KMS-11 (cell line): ENCODE data around the gene FLNC.

Source experiments
- H2AFZ ChIP-seq: fragments of 200-600 bp; sonication (generic); 2 replicates; pipeline ENCODE4 v1.6.1; 2016; ENCODE audit warnings: antibody characterized with exemption, mixed run types, low read depth
- H3K27ac ChIP-seq: fragments of 200-600 bp; sonication (generic); 2 replicates; pipeline ENCODE4 v1.6.1; 2016; ENCODE audit warnings: mild to moderate bottlenecking, mixed run types
- H3K27me3 ChIP-seq: fragments of 200-600 bp; sonication (generic); 2 replicates; pipeline ENCODE4 v1.6.1; 2017; ENCODE audit warnings: mild to moderate bottlenecking, low read depth, mixed run types, moderate library complexity; ENCODE audit not compliant: insufficient read depth
- H3K36me3 ChIP-seq: fragments of 200-600 bp; sonication (generic); 2 replicates; pipeline ENCODE4 v1.6.1; 2017; ENCODE audit warnings: mild to moderate bottlenecking, mixed run types; ENCODE audit not compliant: insufficient read depth
- H3K4me1 ChIP-seq: fragments of 200-600 bp; sonication (generic); 2 replicates; pipeline ENCODE4 v1.6.1; 2016; ENCODE audit warnings: mild to moderate bottlenecking, low read depth, mixed run types; ENCODE audit not compliant: poor library complexity, severe bottlenecking
- H3K4me2 ChIP-seq: fragments of 200-600 bp; sonication (generic); 2 replicates; pipeline ENCODE4 v1.7.0; 2016; ENCODE audit warnings: mild to moderate bottlenecking, mixed run types
- H3K4me3 ChIP-seq: fragments of 200-600 bp; sonication (generic); IDR thresholded peaks from 2 replicates; pipeline ENCODE4 v1.6.1; 2017; ENCODE audit warnings: low read depth, low read length, mixed read lengths; ENCODE audit not compliant: insufficient read depth
- H3K79me2 ChIP-seq: fragments of 200-600 bp; sonication (generic); 2 replicates; pipeline ENCODE4 v1.6.1; 2016; ENCODE audit warnings: low read depth, mixed run types; ENCODE audit not compliant: insufficient read depth
- H3K9ac ChIP-seq: fragments of 200-600 bp; sonication (generic); 2 replicates; pipeline ENCODE4 v1.6.1; 2016; ENCODE audit warnings: mild to moderate bottlenecking, mixed run types
- H4K20me1 ChIP-seq: fragments of 200-600 bp; sonication (generic); 2 replicates; pipeline ENCODE4 v1.6.1; 2016; ENCODE audit warnings: mild to moderate bottlenecking, mixed run types; ENCODE audit not compliant: insufficient read depth
- TF ChIP-seq, protein P1 (sequence below): fragments of 200-600 bp; sonication (generic); conservative IDR thresholded peaks from 2 replicates; pipeline ENCODE4 v1.6.1; 2017; ENCODE audit warnings: low read depth, mild to moderate bottlenecking, antibody characterized with exemption, low read length, moderate library complexity, mixed read lengths

FLNC gene, protein sequence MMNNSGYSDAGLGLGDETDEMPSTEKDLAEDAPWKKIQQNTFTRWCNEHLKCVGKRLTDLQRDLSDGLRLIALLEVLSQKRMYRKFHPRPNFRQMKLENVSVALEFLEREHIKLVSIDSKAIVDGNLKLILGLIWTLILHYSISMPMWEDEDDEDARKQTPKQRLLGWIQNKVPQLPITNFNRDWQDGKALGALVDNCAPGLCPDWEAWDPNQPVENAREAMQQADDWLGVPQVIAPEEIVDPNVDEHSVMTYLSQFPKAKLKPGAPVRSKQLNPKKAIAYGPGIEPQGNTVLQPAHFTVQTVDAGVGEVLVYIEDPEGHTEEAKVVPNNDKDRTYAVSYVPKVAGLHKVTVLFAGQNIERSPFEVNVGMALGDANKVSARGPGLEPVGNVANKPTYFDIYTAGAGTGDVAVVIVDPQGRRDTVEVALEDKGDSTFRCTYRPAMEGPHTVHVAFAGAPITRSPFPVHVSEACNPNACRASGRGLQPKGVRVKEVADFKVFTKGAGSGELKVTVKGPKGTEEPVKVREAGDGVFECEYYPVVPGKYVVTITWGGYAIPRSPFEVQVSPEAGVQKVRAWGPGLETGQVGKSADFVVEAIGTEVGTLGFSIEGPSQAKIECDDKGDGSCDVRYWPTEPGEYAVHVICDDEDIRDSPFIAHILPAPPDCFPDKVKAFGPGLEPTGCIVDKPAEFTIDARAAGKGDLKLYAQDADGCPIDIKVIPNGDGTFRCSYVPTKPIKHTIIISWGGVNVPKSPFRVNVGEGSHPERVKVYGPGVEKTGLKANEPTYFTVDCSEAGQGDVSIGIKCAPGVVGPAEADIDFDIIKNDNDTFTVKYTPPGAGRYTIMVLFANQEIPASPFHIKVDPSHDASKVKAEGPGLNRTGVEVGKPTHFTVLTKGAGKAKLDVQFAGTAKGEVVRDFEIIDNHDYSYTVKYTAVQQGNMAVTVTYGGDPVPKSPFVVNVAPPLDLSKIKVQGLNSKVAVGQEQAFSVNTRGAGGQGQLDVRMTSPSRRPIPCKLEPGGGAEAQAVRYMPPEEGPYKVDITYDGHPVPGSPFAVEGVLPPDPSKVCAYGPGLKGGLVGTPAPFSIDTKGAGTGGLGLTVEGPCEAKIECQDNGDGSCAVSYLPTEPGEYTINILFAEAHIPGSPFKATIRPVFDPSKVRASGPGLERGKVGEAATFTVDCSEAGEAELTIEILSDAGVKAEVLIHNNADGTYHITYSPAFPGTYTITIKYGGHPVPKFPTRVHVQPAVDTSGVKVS (N-terminal part only)

DNA sequence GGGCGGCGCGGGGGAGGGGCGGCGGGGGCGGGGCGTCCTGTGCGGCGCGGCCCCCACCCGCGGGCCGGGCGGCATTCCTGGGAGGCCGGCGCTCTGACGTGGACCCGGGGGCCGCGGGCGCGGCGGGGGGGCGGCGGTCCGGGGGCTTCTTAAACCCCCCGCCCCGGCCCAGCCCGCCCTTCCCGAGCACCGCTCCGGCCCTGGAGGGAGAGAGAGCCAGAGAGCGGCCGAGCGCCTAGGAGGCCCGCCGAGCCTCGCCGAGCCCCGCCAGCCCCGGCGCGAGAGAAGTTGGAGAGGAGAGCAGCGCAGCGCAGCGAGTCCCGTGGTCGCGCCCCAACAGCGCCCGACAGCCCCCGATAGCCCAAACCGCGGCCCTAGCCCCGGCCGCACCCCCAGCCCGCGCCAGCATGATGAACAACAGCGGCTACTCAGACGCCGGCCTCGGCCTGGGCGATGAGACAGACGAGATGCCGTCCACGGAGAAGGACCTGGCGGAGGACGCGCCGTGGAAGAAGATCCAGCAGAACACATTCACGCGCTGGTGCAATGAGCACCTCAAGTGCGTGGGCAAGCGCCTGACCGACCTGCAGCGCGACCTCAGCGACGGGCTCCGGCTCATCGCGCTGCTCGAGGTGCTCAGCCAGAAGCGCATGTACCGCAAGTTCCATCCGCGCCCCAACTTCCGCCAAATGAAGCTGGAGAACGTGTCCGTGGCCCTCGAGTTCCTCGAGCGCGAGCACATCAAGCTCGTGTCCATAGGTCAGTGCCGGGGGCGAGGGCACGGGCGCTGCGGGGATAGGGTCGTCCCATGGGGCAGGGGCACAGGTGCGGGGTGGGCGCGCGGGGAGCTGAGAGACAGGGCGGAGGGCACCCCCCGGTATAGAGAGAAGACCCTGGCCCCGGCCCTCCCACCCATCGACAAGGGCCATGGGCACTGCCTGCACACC, at the start of gene FLNC:
FLNC (plus strand) TSS at position 176 of the 947 bp plus-strand sequence; CDS start at position 408, 232 bp downstream.
- Histone ChIP-seq H3K4me3 (no peak within 1 kb of the TSS), H3K27ac (no peak within 1 kb of the TSS), H3K27me3 (peaks cover 28% of the 10 kb centered on the region), H2AFZ (no peak within 1 kb of the TSS), H3K9ac (no peak within 1 kb of the TSS), H3K36me3 (no peaks in the 10 kb centered on the region), H3K79me2 (no peaks in the 10 kb centered on the region), H3K4me1 (no peaks in the 10 kb centered on the region), H4K20me1 (no peaks in the 10 kb centered on the region), H3K4me2 (no peak within 1 kb of the TSS)
- TF ChIP-seq, protein P1, sequence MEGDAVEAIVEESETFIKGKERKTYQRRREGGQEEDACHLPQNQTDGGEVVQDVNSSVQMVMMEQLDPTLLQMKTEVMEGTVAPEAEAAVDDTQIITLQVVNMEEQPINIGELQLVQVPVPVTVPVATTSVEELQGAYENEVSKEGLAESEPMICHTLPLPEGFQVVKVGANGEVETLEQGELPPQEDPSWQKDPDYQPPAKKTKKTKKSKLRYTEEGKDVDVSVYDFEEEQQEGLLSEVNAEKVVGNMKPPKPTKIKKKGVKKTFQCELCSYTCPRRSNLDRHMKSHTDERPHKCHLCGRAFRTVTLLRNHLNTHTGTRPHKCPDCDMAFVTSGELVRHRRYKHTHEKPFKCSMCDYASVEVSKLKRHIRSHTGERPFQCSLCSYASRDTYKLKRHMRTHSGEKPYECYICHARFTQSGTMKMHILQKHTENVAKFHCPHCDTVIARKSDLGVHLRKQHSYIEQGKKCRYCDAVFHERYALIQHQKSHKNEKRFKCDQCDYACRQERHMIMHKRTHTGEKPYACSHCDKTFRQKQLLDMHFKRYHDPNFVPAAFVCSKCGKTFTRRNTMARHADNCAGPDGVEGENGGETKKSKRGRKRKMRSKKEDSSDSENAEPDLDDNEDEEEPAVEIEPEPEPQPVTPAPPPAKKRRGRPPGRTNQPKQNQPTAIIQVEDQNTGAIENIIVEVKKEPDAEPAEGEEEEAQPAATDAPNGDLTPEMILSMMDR: no peak

GRCh38 chr7:128781126-128781525, 49.1 kb upstream of the FLNC start:
- H3K9ac ChIP-seq: no peak overlapping the region
- H3K27ac ChIP-seq: no peak overlapping the region
- no peaks in the 10 kb centered on the region for H3K36me3 ChIP-seq
- H4K20me1 ChIP-seq: no peaks in the 10 kb centered on the region
- H3K27me3 ChIP-seq: no peaks in the 10 kb centered on the region
- H3K4me1 ChIP-seq: no peaks in the 10 kb centered on the region
- H3K4me3 ChIP-seq: no peak overlapping the region
- H2AFZ ChIP-seq: no peak overlapping the region
- no peak overlapping the region for H3K4me2 ChIP-seq
- TF ChIP-seq, protein P1: no peak
- H3K79me2 ChIP-seq: no peaks in the 10 kb centered on the region

- Histone ChIP-seq H3K27me3 (no peaks in the 10 kb centered on the region), H3K4me1 (no peaks in the 10 kb centered on the region)
Measured at GRCh38 chr7:128781851-128782250, 48.4 kb upstream of the FLNC start.

More at GRCh38 chr7:128781851-128782250, 48.4 kb upstream of the FLNC start:
- Histone ChIP-seq H2AFZ (no peak overlapping the region), H3K4me2 (no peak overlapping the region), H3K36me3 (no peaks in the 10 kb centered on the region), H3K4me3 (no peak overlapping the region), H3K79me2 (no peaks in the 10 kb centered on the region), H3K27ac (no peak overlapping the region), H3K9ac (no peak overlapping the region), H4K20me1 (no peaks in the 10 kb centered on the region)
- TF ChIP-seq, protein P1: no peak
